Caco-2 (cell line): ENCODE data around the gene RGS7. TPM values are rescaled to one million over a fixed set of nuclear protein-coding genes. Genes with fewer than 3 reads are reported as not detected.

Experiments
- BruUV-seq: library from RNA; stranded (reverse); fragments of 400-500 nt; replicated peaks from 2 replicates; lab custom pipeline; 2021; lab: Mats Ljungman, UMichigan
- CTCF ChIA-PET: fragments of 300-600 bp; sonication (Branson Sonifier 250); formaldehyde crosslinking; loops from one replicate; lab custom pipeline; 2022; ENCODE audit warnings: antibody characterized with exemption; lab: Charles Lee
- POLR2A ChIA-PET: fragments of 300-600 bp; sonication (Branson Sonifier 250); formaldehyde crosslinking; loops from one replicate; lab custom pipeline; 2022; ENCODE audit warnings: antibody characterized with exemption; lab: Charles Lee
- DNase-seq, 2 experiments: peaks; one replicate each; pipeline versions ENCODE4 v3.0.0 to v3.0.0-alpha.2; 2020 to 2022
- H3K27me3 ChIP-seq: replicated peaks from 2 replicates; pipeline ENCODE4 v1.6.0; 2011; ENCODE audit warnings: low read length; ENCODE audit not compliant: control insufficient read depth, insufficient read depth
- H3K36me3 ChIP-seq: 2 replicates; pipeline ENCODE4 v1.5.1; 2011; ENCODE audit warnings: low read length; ENCODE audit not compliant: control insufficient read depth, insufficient read depth
- H3K4me1 ChIP-seq: fragments of 250-450 bp; sonication (Bioruptor Pico); 2 replicates; pipeline ENCODE4 v1.5.1; 2020; ENCODE audit warnings: mild to moderate bottlenecking
- H3K4me3 ChIP-seq: 2 replicates; pipeline ENCODE4 v1.5.1; 2011; ENCODE audit warnings: low read depth, mild to moderate bottlenecking, control low read depth, low read length
- H3K9me3 ChIP-seq: fragments of 250-450 bp; sonication (Bioruptor Pico); 2 replicates; pipeline ENCODE4 v1.5.1; 2020; ENCODE audit warnings: mild to moderate bottlenecking, moderate library complexity
- H3K27ac Mint-ChIP-seq: one replicate; pipeline ENCODE4 v1.8.0; 2022; ENCODE audit warnings: mixed read lengths; ENCODE audit not compliant: unreplicated experiment
- H3K27me3 Mint-ChIP-seq: one replicate; pipeline ENCODE4 v1.8.0; 2022; ENCODE audit warnings: mixed read lengths; ENCODE audit not compliant: insufficient read depth, unreplicated experiment
- H3K36me3 Mint-ChIP-seq: one replicate; pipeline ENCODE4 v1.8.0; 2022; ENCODE audit warnings: mild to moderate bottlenecking, mixed read lengths; ENCODE audit not compliant: insufficient read depth, unreplicated experiment
- H3K4me1 Mint-ChIP-seq: one replicate; pipeline ENCODE4 v1.8.0; 2022; ENCODE audit warnings: low read depth, mixed read lengths; ENCODE audit not compliant: unreplicated experiment
- H3K4me3 Mint-ChIP-seq: one replicate; pipeline ENCODE4 v1.8.0; 2022; ENCODE audit warnings: mild to moderate bottlenecking, moderate library complexity, mixed read lengths; ENCODE audit not compliant: unreplicated experiment
- H3K9me3 Mint-ChIP-seq: one replicate; pipeline ENCODE4 v1.8.0; 2022; ENCODE audit warnings: mixed read lengths; ENCODE audit not compliant: unreplicated experiment
- CTCF ChIP-seq, 2 experiments: fragments of 200-600 bp in 1 of 2; IDR thresholded peaks; 1 replicate in 1 of 2; 2 replicates in 1 of 2; pipeline versions ENCODE4 v1.5.1 to v1.8.0; 2011 to 2022; ENCODE audit warnings: antibody characterized with exemption in 1 of 2, control low read depth in 1 of 2, inconsistent platforms in 1 of 2, low read depth in 1 of 2, low read length in 1 of 2, mild to moderate bottlenecking in 1 of 2, moderate library complexity in 1 of 2; ENCODE audit not compliant: insufficient read depth in 1 of 2, severe bottlenecking in 1 of 2, unreplicated experiment in 1 of 2
- intact Hi-C: fragments of 100-400 bp; cut with micrococcal nuclease; formaldehyde crosslinking; loops from one replicate; pipeline ENCODE4 v1.10.0; 2022; ENCODE audit not compliant: unreplicated experiment
- total RNA-seq: library from RNA; stranded (reverse); gene quantifications from 2 replicates; pipeline ENCODE4 v1.2.3, GENCODE V29; 2022

Gene RGS7
- total RNA-seq, 1 experiment from 2014 or later = not detected

- Mint-ChIP-seq H3K4me3 (no peak overlapping the region), H3K27me3 (peaks cover 17% of the 10 kb centered on the region), H3K4me1 (no peaks in the 10 kb centered on the region), H3K27ac (no peak overlapping the region), H3K9me3 (no peaks in the 10 kb centered on the region), H3K36me3 (no peaks in the 10 kb centered on the region)
- Histone ChIP-seq H3K4me3 (no peak overlapping the region), H3K4me1 (no peaks in the 10 kb centered on the region), H3K9me3 (no peaks in the 10 kb centered on the region), H3K36me3 (no peaks in the 10 kb centered on the region), H3K27me3 (no peaks in the 10 kb centered on the region)
- ChIA-PET CTCF (no interaction called here), POLR2A (no interaction called here)
- no TSS peak for BruUV-seq
- no peak for TF ChIP-seq CTCF (IDR thresholded peaks at IDR 0.05; ENCODE audit: insufficient read depth in 1 of 2, low read depth in 1 of 2, low read length in 1 of 2, severe bottlenecking in 1 of 2, unreplicated experiment in 1 of 2)
- DNase-seq = no peak
- intact Hi-C loops = no loop called here
Measured at GRCh38 chr1:241336335-241336734, 20.7 kb downstream of the RGS7 start.

GRCh38 chr1:241332987-241333386 is 24.0 kb downstream of the RGS7 start:
- Histone ChIP-seq H3K4me3 (no peak overlapping the region), H3K36me3 (no peaks in the 10 kb centered on the region), H3K4me1 (no peaks in the 10 kb centered on the region), H3K27me3 (no peaks in the 10 kb centered on the region), H3K9me3 (no peaks in the 10 kb centered on the region)
- DNase-seq = no peak
- H3K4me1 Mint-ChIP-seq = no peaks in the 10 kb centered on the region
- no peaks in the 10 kb centered on the region for H3K9me3 Mint-ChIP-seq
- H3K36me3 Mint-ChIP-seq = no peaks in the 10 kb centered on the region
- no peak overlapping the region for H3K27ac Mint-ChIP-seq
- no peak overlapping the region for H3K4me3 Mint-ChIP-seq
- no TSS peak for BruUV-seq
- POLR2A ChIA-PET = no interaction called here
- peaks cover 19% of the 10 kb centered on the region for H3K27me3 Mint-ChIP-seq
- TF ChIP-seq CTCF (IDR thresholded peaks at IDR 0.05; ENCODE audit: insufficient read depth in 1 of 2, low read depth in 1 of 2, low read length in 1 of 2, severe bottlenecking in 1 of 2, unreplicated experiment in 1 of 2) = no peak
- intact Hi-C loops = no loop called here
- CTCF ChIA-PET = no interaction called here

- Histone ChIP-seq H3K4me1 (no peaks in the 10 kb centered on the region), H3K36me3 (no peaks in the 10 kb centered on the region), H3K9me3 (no peaks in the 10 kb centered on the region), H3K4me3 (no peak overlapping the region), H3K27me3 (no peaks in the 10 kb centered on the region)
- Mint-ChIP-seq H3K4me3 (no peak overlapping the region), H3K36me3 (no peaks in the 10 kb centered on the region), H3K4me1 (no peaks in the 10 kb centered on the region), H3K9me3 (no peaks in the 10 kb centered on the region), H3K27ac (no peak overlapping the region), H3K27me3 (peaks cover 15% of the 10 kb centered on the region)
- ChIA-PET POLR2A (no interaction called here), CTCF (no interaction called here)
- no peak for DNase-seq
- TF ChIP-seq CTCF (IDR thresholded peaks at IDR 0.05; ENCODE audit: insufficient read depth in 1 of 2, low read depth in 1 of 2, low read length in 1 of 2, severe bottlenecking in 1 of 2, unreplicated experiment in 1 of 2) = no peak
- BruUV-seq = no TSS peak
- intact Hi-C loops = no loop called here
Measured at GRCh38 chr1:241332037-241332409, 25.0 kb downstream of the RGS7 start.
